ENCODE results near the gene HYKK.

- TF ChIP-seq PPARA (CRISPR knock-in tag; IDR thresholded peaks at IDR 0.05; ENCODE audit: borderline replicate concordance) (no peak), CREB5 (CRISPR knock-in tag; IDR thresholded peaks at IDR 0.05; ENCODE audit: low read depth) (no peak), ZFP3 (CRISPR knock-in tag; IDR thresholded peaks at IDR 0.05) (no peak), TCF4 (CRISPR knock-in tag; IDR thresholded peaks at IDR 0.05; ENCODE audit: borderline replicate concordance) (no peak), ZFP30 (CRISPR knock-in tag; IDR thresholded peaks at IDR 0.05) (no peak), ARNTL (CRISPR knock-in tag; IDR thresholded peaks at IDR 0.05; ENCODE audit: borderline replicate concordance, low read depth) (no peak), OSR1 (CRISPR knock-in tag; IDR thresholded peaks at IDR 0.05) (no peak), TSHZ2 (CRISPR knock-in tag; IDR thresholded peaks at IDR 0.05) (no peak), PATZ1 (CRISPR knock-in tag; IDR thresholded peaks at IDR 0.05; ENCODE audit: borderline replicate concordance) (no peak)
Observed at GRCh38 chr15:78492872-78493271, 14.5 kb upstream of the HYKK start.

Measured in SK-N-SH treated with all-trans-retinoic acid at 6 μM for 48 hours (cell line).